Measurements from ENCODE around the gene GABRA4. TPM values are rescaled to one million over a fixed set of nuclear protein-coding genes. Genes with fewer than 3 reads are reported as not detected.

The GABRA4 gene
- total RNA-seq, 1 donor: not detected

GRCh38 chr4:46967631-46968030, 25.8 kb downstream of the GABRA4 start:
- TF ChIP-seq CTCF (IDR thresholded peaks at IDR 0.05; ENCODE audit: insufficient read depth, low read length): no peak
- DNase-seq (ENCODE audit: low read depth): no peak
- no peak overlapping the region for H3K4me3 ChIP-seq (ENCODE audit: low read depth, low read length)

GRCh38 chr4:46958742-46959488, 34.5 kb downstream of the GABRA4 start:
- no peak for DNase-seq (ENCODE audit: low read depth)
- no peak overlapping the region for H3K4me3 ChIP-seq (ENCODE audit: low read depth, low read length)
- no peak for TF ChIP-seq CTCF (IDR thresholded peaks at IDR 0.05; ENCODE audit: insufficient read depth, low read length)

GRCh38 chr4:46956451-46956850, 36.9 kb downstream of the GABRA4 start:
- TF ChIP-seq CTCF (IDR thresholded peaks at IDR 0.05; ENCODE audit: insufficient read depth, low read length): no peak
- DNase-seq (ENCODE audit: low read depth): no peak

GRCh38 chr4:46955601-46956000, 37.8 kb downstream of the GABRA4 start:
- no peak for DNase-seq (ENCODE audit: low read depth)
- no peak for TF ChIP-seq CTCF (IDR thresholded peaks at IDR 0.05; ENCODE audit: insufficient read depth, low read length)
- no peak overlapping the region for H3K4me3 ChIP-seq (ENCODE audit: low read depth, low read length)

More at GRCh38 chr4:46956451-46956850, 36.9 kb downstream of the GABRA4 start:
- no peak overlapping the region for H3K4me3 ChIP-seq (ENCODE audit: low read depth, low read length)

GRCh38 chr4:46954643-46955042, 38.7 kb downstream of the GABRA4 start:
- TF ChIP-seq CTCF (IDR thresholded peaks at IDR 0.05; ENCODE audit: insufficient read depth, low read length): no peak
- no peak overlapping the region for H3K4me3 ChIP-seq (ENCODE audit: low read depth, low read length)
- no peak for DNase-seq (ENCODE audit: low read depth)

- no peak for DNase-seq (ENCODE audit: low read depth)
- no peak for TF ChIP-seq CTCF (IDR thresholded peaks at IDR 0.05; ENCODE audit: insufficient read depth, low read length)
- H3K4me3 ChIP-seq (ENCODE audit: low read depth, low read length): no peak overlapping the region
Measured at GRCh38 chr4:46953564-46953963, 39.8 kb downstream of the GABRA4 start.

- H3K4me3 ChIP-seq (ENCODE audit: low read depth, low read length): no peak overlapping the region
- TF ChIP-seq CTCF (IDR thresholded peaks at IDR 0.05; ENCODE audit: insufficient read depth, low read length): no peak
- no peak for DNase-seq (ENCODE audit: low read depth)
Measured at GRCh38 chr4:46952451-46952850, 40.9 kb downstream of the GABRA4 start.
